Heart left ventricle (tissue), 16 donors: Measurements from ENCODE around the gene PHLDA2. TPM values are rescaled to one million over a fixed set of nuclear protein-coding genes. Genes with fewer than 3 reads are reported as not detected.

Experiments used
- ATAC-seq, 4 donors: fragments of 200-7000 bp; cut with Tn5 transposase; one replicate each; pipeline ENCODE4 v1.9.1; 2020 to 2022; ENCODE audit warnings: moderate library complexity in 4 of 4, mild to moderate bottlenecking in 3 of 4, moderate number of reproducible peaks in 1 of 4
- DNase-seq, 5 donors: peaks; one replicate each; pipeline ENCODE4 v3.0.0-alpha.2; 2020
- H3K27ac ChIP-seq, 12 donors: fragments of 200-600 bp; sonication (generic) in 4 of 12; one replicate each; pipeline versions ENCODE4 v1.5.0 to v1.8.0; 2016 to 2022; ENCODE audit warnings: mild to moderate bottlenecking in 2 of 12
- H3K27me3 ChIP-seq, 9 donors: fragments of 200-600 bp; sonication (generic) in 2 of 9; one replicate each; pipeline versions ENCODE4 v1.5.1 to v1.8.0; 2016 to 2022; ENCODE audit warnings: mild to moderate bottlenecking in 3 of 9
- H3K36me3 ChIP-seq, 9 donors: fragments of 200-600 bp; sonication (generic) in 2 of 9; one replicate each; pipeline versions ENCODE4 v1.5.0 to v1.8.0; 2018 to 2022; ENCODE audit warnings: mild to moderate bottlenecking in 2 of 9
- H3K4me1 ChIP-seq, 12 donors: fragments of 200-600 bp; sonication (generic) in 4 of 12; one replicate each; pipeline versions ENCODE4 v1.5.0 to v1.8.0; 2016 to 2022; ENCODE audit warnings: mild to moderate bottlenecking in 3 of 12
- H3K4me3 ChIP-seq, 12 donors: fragments of 200-600 bp; sonication (generic) in 4 of 12; one replicate each; pipeline versions ENCODE4 v1.5.0 to v1.8.0; 2017 to 2022; ENCODE audit warnings: mild to moderate bottlenecking in 9 of 12, moderate library complexity in 4 of 12
- H3K9me3 ChIP-seq, 12 donors: fragments of 200-600 bp; sonication (generic) in 4 of 12; one replicate each; pipeline versions ENCODE4 v1.5.0 to v1.8.0; 2016 to 2022; ENCODE audit warnings: mild to moderate bottlenecking in 1 of 12
- CTCF ChIP-seq, 12 donors: fragments of 200-600 bp; sonication (generic) in 4 of 12; IDR thresholded peaks; one replicate each; pipeline versions ENCODE4 v1.5.0 to v1.8.0; 2018 to 2022; ENCODE audit warnings: antibody characterized with exemption in 12 of 12, mild to moderate bottlenecking in 5 of 12
- POLR2A ChIP-seq, 2 donors: fragments of 450-650 bp; IDR thresholded peaks; one replicate each; pipeline ENCODE4 v1.6.1; 2017; ENCODE audit warnings: antibody characterized with exemption in 2 of 2, mild to moderate bottlenecking in 2 of 2, moderate library complexity in 2 of 2
- WGBS, 4 donors: extraction: QIAGEN DNeasy Blood & Tissue Kit in 2 of 4; methylation state at CpG; one replicate each; pipeline versions ENCODE4 v1.1.5 to v1.1.7; 2013 to 2018; 5-methylcytosine and 5-hydroxymethylcytosine counted together
- intact Hi-C, 10 donors: fragments of 100-400 bp; cut with DNase I; formaldehyde crosslinking; loops; one replicate each; pipeline versions ENCODE4 v1.11.1 to v1.14.2; 2022
- polyA plus RNA-seq, 2 donors: library from polyadenylated mRNA; stranded (reverse); fragments of 200-250 nt; gene quantifications; one replicate each; pipeline ENCODE4 v1.2.3, GENCODE V29; 2013
- total RNA-seq, 9 donors: library from RNA; depleted of rRNA in 2 of 9; stranded (reverse); fragments of >200 nt in 2 of 9; fragmentation: NEBNext Ultra II Directional in 3 of 9; extraction: Animal tissue kit (Norgen Biotek cat#: 25700) in 3 of 9; gene quantifications; one replicate each; pipeline versions ENCODE4 v1.1.0 to v1.2.4, GENCODE V29; 2016 to 2023
- donor health status: ischemic (EF 13 %, LVEDD 7.1; RV severe dilation, severe dysfunction).
- donor health status: healthy with polysubstance abuse.
- donor health status: DM: no; HTN: yes; CAD: no.
- donor health status: DM: no; HTN: no; CAD: no.
- donor health status: ischemic (EF 25% LVEDD 6.9; RV normal size, moderate dysfunction).
- donor health status: ischemic (EF 25% LVEDD 5.7; RV mildly dilated, moderate dysfunction).
- donor health status: healthy.
- donor health status: DM: yes; HTN: yes; CAD: no.
- donor health status: ischemic (EF 35%, LVEDD 5.7; RV mildly dilated, moderate dysfunction).
- donor health status: nonischemic (EF 11% LVEDD 7.7; RV severe dilation, severe dysfunction).
- donor health status: DM: yes; HTN: yes; CAD: no.
- donor health status: PGD.
- donor health status: ischemic (EF 29% LVEDD 5.4; RV normal size, mild dysfunction).
- donor health status: nonischemic (EF 23%, LVEDD 6.1; RV moderate dilation, normal function).

PHLDA2 gene
- total and polyA plus RNA-seq, 11 donors, result 0.40 to 9.2 (median 1.0) TPM; not detected in 2

- Histone ChIP-seq H3K27me3 (peaks cover 7 to 35% (median 24%) of the 10 kb centered on the region in 9 donors), H3K9me3 (peaks cover 0 to 1% (median 0%) of the 10 kb centered on the region in 12 donors), H3K36me3 (no peaks in the 10 kb centered on the region), H3K4me1 (peaks cover 4 to 44% (median 17%) of the 10 kb centered on the region in 12 donors), H3K4me3 (no peak overlapping the region), H3K27ac (no peak overlapping the region)
- intact Hi-C loops, result no loop called here
- ATAC-seq (no peak), DNase-seq (peak in 2 of 5 donors; percentile 16 to 25)
- no peak for TF ChIP-seq CTCF (IDR thresholded peaks at IDR 0.05)
- no peak for TF ChIP-seq POLR2A (IDR thresholded peaks at IDR 0.05)
- WGBS, 4 donors, result 78 to 84% (median 80%) methylated on average over 6 to 13 of the region's 13 CpGs
Measured at GRCh38 chr11:2931771-2932738, 2.8 kb upstream of the PHLDA2 start.

GRCh38 chr11:2931420-2931746 lies 2.2 kb upstream of the PHLDA2 start:
- 79 to 88% (median 83%) methylated on average over 4 of the region's 4 CpGs for whole genome bisulfite sequencing, 4 donors
- H3K36me3 ChIP-seq, result no peaks in the 10 kb centered on the region
- H3K27me3 ChIP-seq, result peaks cover 7 to 42% (median 25%) of the 10 kb centered on the region in 9 donors
- peaks cover 4 to 44% (median 17%) of the 10 kb centered on the region in 12 donors for H3K4me1 ChIP-seq
- H3K9me3 ChIP-seq, result no peaks in the 10 kb centered on the region
- ATAC-seq, result no peak
- DNase-seq, result no peak
- intact Hi-C loops, result no loop called here
- TF ChIP-seq CTCF (IDR thresholded peaks at IDR 0.05), result no peak
- no peak overlapping the region for H3K27ac ChIP-seq
- H3K4me3 ChIP-seq, result no peak overlapping the region

GRCh38 chr11:2930704-2931419 lies 1.6 kb upstream of the PHLDA2 start:
- Histone ChIP-seq H3K4me1 (peaks cover 4 to 44% (median 17%) of the 10 kb centered on the region in 12 donors), H3K27ac (peak overlapping the region in 1 of 12 donors; percentile 73), H3K27me3 (peaks cover 7 to 43% (median 25%) of the 10 kb centered on the region in 9 donors), H3K4me3 (peak overlapping the region in 10 of 12 donors; percentile 46 to 65 (median 52)), H3K36me3 (no peaks in the 10 kb centered on the region), H3K9me3 (no peaks in the 10 kb centered on the region)
- DNase-seq (peak; percentile 43 to 81 (median 66)), ATAC-seq (peak; percentile 40 to 73 (median 49))
- TF ChIP-seq POLR2A (IDR thresholded peaks at IDR 0.05), result no peak
- TF ChIP-seq CTCF (IDR thresholded peaks at IDR 0.05), result peak; percentile 35 to 63 (median 43)
- intact Hi-C loops, result no loop called here
- WGBS, 4 donors, result 36 to 55% (median 42%) methylated on average over 15 to 21 of the region's 21 CpGs
